ENCODE data around the gene CRELD1.

Gene CRELD1

GRCh38 chr3:9918261-9919038 is 15.2 kb upstream of the CRELD1 start:
- no peak overlapping the region for H3K9ac ChIP-seq
- no peaks in the 10 kb centered on the region for H3K27me3 ChIP-seq (ENCODE audit: control insufficient read depth, insufficient read depth, low read length)
- H3K4me3 ChIP-seq (ENCODE audit: low read depth, low read length), result no peak overlapping the region
- peaks cover 2% of the 10 kb centered on the region for H3K79me2 ChIP-seq
- TF ChIP-seq CTCF (IDR thresholded peaks at IDR 0.05), result no peak
- H2AFZ ChIP-seq, result no peak overlapping the region
- H3K9me3 ChIP-seq (ENCODE audit: control insufficient read depth, low read length), result no peaks in the 10 kb centered on the region
- peaks cover 11% of the 10 kb centered on the region for H3K4me1 ChIP-seq
- H3K36me3 ChIP-seq (ENCODE audit: control insufficient read depth, insufficient read depth, low read length), result no peaks in the 10 kb centered on the region
- no peak overlapping the region for H3K27ac ChIP-seq
- H3K4me2 ChIP-seq (ENCODE audit: low read length), result no peak overlapping the region

GRCh38 chr3:9928158-9928557 is 5.5 kb upstream of the CRELD1 start:
- no peaks in the 10 kb centered on the region for H3K36me3 ChIP-seq (ENCODE audit: control insufficient read depth, insufficient read depth, low read length)
- H2AFZ ChIP-seq, result no peak overlapping the region

GRCh38 chr3:9930804-9931418 is 2.7 kb upstream of the CRELD1 start:
- Histone ChIP-seq H3K4me3 (ENCODE audit: low read depth, low read length) (no peak overlapping the region), H3K9ac (no peak overlapping the region), H3K4me2 (ENCODE audit: low read length) (no peak overlapping the region), H2AFZ (no peak overlapping the region), H3K9me3 (ENCODE audit: control insufficient read depth, low read length) (no peaks in the 10 kb centered on the region), H3K36me3 (ENCODE audit: control insufficient read depth, insufficient read depth, low read length) (no peaks in the 10 kb centered on the region), H3K27me3 (ENCODE audit: control insufficient read depth, insufficient read depth, low read length) (no peaks in the 10 kb centered on the region), H3K27ac (no peak overlapping the region), H3K79me2 (peaks cover 9% of the 10 kb centered on the region), H3K4me1 (peaks cover 10% of the 10 kb centered on the region)
- TF ChIP-seq CTCF (IDR thresholded peaks at IDR 0.05), result no peak

More at GRCh38 chr3:9928158-9928557, 5.5 kb upstream of the CRELD1 start:
- Histone ChIP-seq H3K4me3 (ENCODE audit: low read depth, low read length) (no peak overlapping the region), H3K9me3 (ENCODE audit: control insufficient read depth, low read length) (no peaks in the 10 kb centered on the region), H3K27me3 (ENCODE audit: control insufficient read depth, insufficient read depth, low read length) (no peaks in the 10 kb centered on the region), H3K4me1 (no peaks in the 10 kb centered on the region), H3K79me2 (no peaks in the 10 kb centered on the region), H3K27ac (no peak overlapping the region), H3K4me2 (ENCODE audit: low read length) (no peak overlapping the region), H3K9ac (no peak overlapping the region)
- no peak for TF ChIP-seq CTCF (IDR thresholded peaks at IDR 0.05)

GRCh38 chr3:9932535-9932842 is 1.1 kb upstream of the CRELD1 start:
- Histone ChIP-seq H3K4me3 (ENCODE audit: low read depth, low read length) (peak overlapping the region; percentile 92), H3K4me2 (ENCODE audit: low read length) (peak overlapping the region; percentile 87), H3K27ac (peak overlapping the region; percentile 93), H3K79me2 (peaks cover 9% of the 10 kb centered on the region), H3K4me1 (peaks cover 10% of the 10 kb centered on the region), H3K9me3 (ENCODE audit: control insufficient read depth, low read length) (no peaks in the 10 kb centered on the region), H3K27me3 (ENCODE audit: control insufficient read depth, insufficient read depth, low read length) (no peaks in the 10 kb centered on the region), H3K9ac (no peak overlapping the region), H3K36me3 (ENCODE audit: control insufficient read depth, insufficient read depth, low read length) (no peaks in the 10 kb centered on the region), H2AFZ (peak overlapping the region; percentile 99)
- no peak for TF ChIP-seq CTCF (IDR thresholded peaks at IDR 0.05)
